Right cardiac atrium (tissue), 5 donors: ENCODE results near the gene POLR1E. TPM values are rescaled to one million over a fixed set of nuclear protein-coding genes. Genes with fewer than 3 reads are reported as not detected.
A peak's percentile ranks its signal among the peaks of the same experiment; 100 is the strongest.

Experiments used
- ATAC-seq, 2 donors: fragments of 200-7000 bp; cut with Tn5 transposase; one replicate each; pipeline versions ENCODE4 v1.8.0 to v1.9.1; 2020; ENCODE audit warnings: moderate library complexity in 2 of 2, mild to moderate bottlenecking in 1 of 2
- DNase-seq, 3 donors: peaks; one replicate each; pipeline ENCODE4 v3.0.0-alpha.2; 2020
- H3K27ac ChIP-seq: one replicate; pipeline ENCODE4 v1.5.1; 2013; ENCODE audit warnings: mild to moderate bottlenecking, low read length, control low read depth, moderate library complexity
- H3K27me3 ChIP-seq: one replicate; pipeline ENCODE4 v1.6.1; 2013; ENCODE audit not compliant: control insufficient read depth, insufficient read depth
- H3K4me1 ChIP-seq: one replicate; pipeline ENCODE4 v1.6.1; 2013; ENCODE audit warnings: low read length; ENCODE audit not compliant: control insufficient read depth, insufficient read depth
- H3K4me3 ChIP-seq: one replicate; pipeline ENCODE4 v1.5.1; 2013; ENCODE audit warnings: low read length, control low read depth
- H3K9me3 ChIP-seq: one replicate; pipeline ENCODE4 v1.6.1; 2013; ENCODE audit warnings: low read length; ENCODE audit not compliant: control insufficient read depth
- WGBS: extraction: QIAGEN DNeasy Blood & Tissue Kit; methylation state at CpG from one replicate; pipeline ENCODE4 v1.1.7; 2013; 5-methylcytosine and 5-hydroxymethylcytosine counted together
- intact Hi-C, 4 donors: fragments of 100-400 bp; cut with DNase I; formaldehyde crosslinking; loops; one replicate each; pipeline versions ENCODE4 v1.11.0 to v1.14.0; 2022 to 2023
- polyA plus RNA-seq: library from polyadenylated mRNA; stranded (reverse); fragments of 200-250 nt; gene quantifications from one replicate; pipeline ENCODE4 v1.2.3, GENCODE V29; 2013
- total RNA-seq, 4 donors: library from RNA; stranded (reverse); fragmentation: NEBNext Ultra II Directional; extraction: Animal tissue kit (Norgen Biotek cat#: 25700); gene quantifications; one replicate each; pipeline ENCODE4 v1.2.1, GENCODE V29; 2021
- donor health status: healthy with polysubstance abuse.
- donor health status: DM: no; HTN: yes; CAD: no.
- donor health status: DM: no; HTN: no; CAD: no.
- donor health status: DM: no; HTN: yes; CAD: no; lungs with severe emphysema.
- donor health status: DM: yes; HTN: yes; CAD: no.

POLR1E gene
- total and polyA plus RNA-seq, 5 donors: 9.3 to 16.6 (median 15.4) TPM

GRCh38 chr9:37446401-37446800, 39.3 kb upstream of the POLR1E start:
- WGBS: 89% methylated on average over 4 of the region's 4 CpGs
- no peaks in the 10 kb centered on the region for H3K27me3 ChIP-seq
- H3K4me1 ChIP-seq: peaks cover 2% of the 10 kb centered on the region
- H3K9me3 ChIP-seq: no peaks in the 10 kb centered on the region
- H3K27ac ChIP-seq: no peak overlapping the region
- no peak for ATAC-seq
- intact Hi-C loops: no loop called here
- no peak overlapping the region for H3K4me3 ChIP-seq
- no peak for DNase-seq

GRCh38 chr9:37447111-37447510, 38.6 kb upstream of the POLR1E start:
- Histone ChIP-seq H3K27me3 (no peaks in the 10 kb centered on the region), H3K9me3 (no peaks in the 10 kb centered on the region), H3K27ac (no peak overlapping the region), H3K4me3 (no peak overlapping the region), H3K4me1 (peaks cover 2% of the 10 kb centered on the region)
- intact Hi-C loops: no loop called here
- DNase-seq (no peak), ATAC-seq (no peak)

GRCh38 chr9:37449862-37450632, 35.7 kb upstream of the POLR1E start:
- Histone ChIP-seq H3K27me3 (no peaks in the 10 kb centered on the region), H3K4me3 (no peak overlapping the region), H3K27ac (no peak overlapping the region), H3K9me3 (no peaks in the 10 kb centered on the region), H3K4me1 (peaks cover 6% of the 10 kb centered on the region)
- ATAC-seq (no peak), DNase-seq (no peak)
- intact Hi-C loops: no loop called here
- WGBS: 86% methylated on average over 12 of the region's 12 CpGs

- no peak overlapping the region for H3K27ac ChIP-seq
- peaks cover 4% of the 10 kb centered on the region for H3K4me1 ChIP-seq
These were observed 34.1 kb upstream of the POLR1E start for GRCh38 chr9:37451628-37452027.

GRCh38 chr9:37452611-37453010, 33.1 kb upstream of the POLR1E start:
- ATAC-seq: no peak
- intact Hi-C loops: no loop called here
- H3K4me1 ChIP-seq: peaks cover 4% of the 10 kb centered on the region
- no peak overlapping the region for H3K27ac ChIP-seq
- no peaks in the 10 kb centered on the region for H3K27me3 ChIP-seq
- no peak for DNase-seq
- no peak overlapping the region for H3K4me3 ChIP-seq
- H3K9me3 ChIP-seq: no peaks in the 10 kb centered on the region
- 92% methylated on average over 1 of the region's 1 CpG for WGBS

More at GRCh38 chr9:37451628-37452027, 34.1 kb upstream of the POLR1E start:
- DNase-seq (no peak), ATAC-seq (no peak)
- intact Hi-C loops: no loop called here
- Histone ChIP-seq H3K27me3 (no peaks in the 10 kb centered on the region), H3K4me3 (no peak overlapping the region), H3K9me3 (no peaks in the 10 kb centered on the region)
- 82% methylated on average over 3 of the region's 3 CpGs for WGBS

- no peak for DNase-seq
- no peaks in the 10 kb centered on the region for H3K27me3 ChIP-seq
- no peak overlapping the region for H3K27ac ChIP-seq
- H3K4me3 ChIP-seq: no peak overlapping the region
- intact Hi-C loops: no loop called here
- H3K4me1 ChIP-seq: peaks cover 4% of the 10 kb centered on the region
- WGBS: 95% methylated on average over 1 of the region's 1 CpG
- ATAC-seq: no peak
- H3K9me3 ChIP-seq: no peaks in the 10 kb centered on the region
These were observed 31.9 kb upstream of the POLR1E start for GRCh38 chr9:37453827-37454226.

GRCh38 chr9:37454238-37454637, 31.5 kb upstream of the POLR1E start:
- H3K27ac ChIP-seq: no peak overlapping the region
- H3K4me1 ChIP-seq: peaks cover 6% of the 10 kb centered on the region
- ATAC-seq (no peak), DNase-seq (no peak)
- no peak overlapping the region for H3K4me3 ChIP-seq
- H3K9me3 ChIP-seq: no peaks in the 10 kb centered on the region
- H3K27me3 ChIP-seq: no peaks in the 10 kb centered on the region
- intact Hi-C loops: no loop called here

GRCh38 chr9:37455884-37456647, 29.7 kb upstream of the POLR1E start:
- WGBS: 82% methylated on average over 7 of the region's 7 CpGs
- H3K4me3 ChIP-seq: no peak overlapping the region
- no peaks in the 10 kb centered on the region for H3K9me3 ChIP-seq
- peaks cover 6% of the 10 kb centered on the region for H3K4me1 ChIP-seq
- ATAC-seq (no peak), DNase-seq (no peak)
- intact Hi-C loops: no loop called here
- H3K27ac ChIP-seq: no peak overlapping the region
- no peaks in the 10 kb centered on the region for H3K27me3 ChIP-seq

- Histone ChIP-seq H3K27me3 (no peaks in the 10 kb centered on the region), H3K27ac (no peak overlapping the region), H3K4me1 (peaks cover 6% of the 10 kb centered on the region), H3K4me3 (no peak overlapping the region), H3K9me3 (no peaks in the 10 kb centered on the region)
- intact Hi-C loops: no loop called here
- 97% methylated on average over 1 of the region's 1 CpG for WGBS
- DNase-seq (no peak), ATAC-seq (no peak)
These were observed 28.9 kb upstream of the POLR1E start for GRCh38 chr9:37456817-37457216.

- 27% methylated on average over 3 of the region's 3 CpGs for WGBS
- H3K27me3 ChIP-seq: no peaks in the 10 kb centered on the region
- ATAC-seq (no peak), DNase-seq (no peak)
- intact Hi-C loops: loop anchor here in 1 of 4 donors (10.0 kb wide), 1 partner anchor 49 kb away; no protein-coding TSS in a partner anchor
- no peak overlapping the region for H3K27ac ChIP-seq
- H3K9me3 ChIP-seq: no peaks in the 10 kb centered on the region
- H3K4me1 ChIP-seq: peaks cover 5% of the 10 kb centered on the region
- H3K4me3 ChIP-seq: peak overlapping the region; percentile 66
These were observed 21.7 kb upstream of the POLR1E start for GRCh38 chr9:37464006-37464405.

- H3K27me3 ChIP-seq: no peaks in the 10 kb centered on the region
- H3K4me3 ChIP-seq: peak overlapping the region; percentile 66
- ATAC-seq (peak; percentile 60 to 73), DNase-seq (peak; percentile 83 to 92 (median 90))
- peak overlapping the region; percentile 97 for H3K27ac ChIP-seq
- intact Hi-C loops: loop anchor here in 1 of 4 donors (10.0 kb wide), 1 partner anchor 50 kb away; no protein-coding TSS in a partner anchor
- H3K9me3 ChIP-seq: no peaks in the 10 kb centered on the region
- under 1% methylated on average over 47 of the region's 47 CpGs for WGBS
- H3K4me1 ChIP-seq: peaks cover 3% of the 10 kb centered on the region
These were observed 21.1 kb upstream of the POLR1E start for GRCh38 chr9:37464426-37465248.
